ENCODE data around the gene SCAPER.

Gene SCAPER

GRCh38 chr15:76342382-76343201, 562.5 kb downstream of the SCAPER start:
- no peak overlapping the region for H3K4me3 ChIP-seq (ENCODE audit: low read depth, low read length)
- H3K4me2 ChIP-seq (ENCODE audit: low read length), result no peak overlapping the region
- no peak overlapping the region for H3K27ac ChIP-seq
- no peak overlapping the region for H3K9ac ChIP-seq
- no peaks in the 10 kb centered on the region for H3K4me1 ChIP-seq
- H2AFZ ChIP-seq, result no peak overlapping the region
- no peaks in the 10 kb centered on the region for H3K9me3 ChIP-seq (ENCODE audit: control insufficient read depth, low read length)
- H3K79me2 ChIP-seq, result no peaks in the 10 kb centered on the region
- TF ChIP-seq CTCF (IDR thresholded peaks at IDR 0.05), result no peak
- H3K27me3 ChIP-seq (ENCODE audit: control insufficient read depth, insufficient read depth, low read length), result peaks cover 24% of the 10 kb centered on the region
- no peaks in the 10 kb centered on the region for H3K36me3 ChIP-seq (ENCODE audit: control insufficient read depth, insufficient read depth, low read length)

DNA sequence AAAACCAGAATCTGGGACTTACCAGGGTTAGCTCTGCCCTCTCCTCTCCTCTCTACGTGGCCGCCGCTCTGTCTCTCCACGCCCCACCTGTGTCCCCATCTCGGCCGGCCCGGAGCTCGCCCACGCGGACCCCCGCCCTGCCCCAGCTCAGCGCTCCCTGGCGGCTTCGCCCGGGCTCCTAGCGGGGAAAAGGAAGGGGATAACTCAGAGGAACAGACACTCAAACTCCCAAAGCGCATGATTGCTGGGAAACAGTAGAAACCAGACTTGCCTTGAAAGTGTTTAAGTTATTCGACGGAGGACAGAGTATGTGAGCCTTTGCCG, 563.1 kb downstream of the SCAPER start:
- no peaks in the 10 kb centered on the region for H3K4me1 ChIP-seq
- no peak overlapping the region for H3K9ac ChIP-seq
- no peak overlapping the region for H3K4me2 ChIP-seq (ENCODE audit: low read length)
- no peak overlapping the region for H3K4me3 ChIP-seq (ENCODE audit: low read depth, low read length)
- no peak for TF ChIP-seq CTCF (IDR thresholded peaks at IDR 0.05)
- no peak overlapping the region for H2AFZ ChIP-seq
- H3K27me3 ChIP-seq (ENCODE audit: control insufficient read depth, insufficient read depth, low read length), result peaks cover 24% of the 10 kb centered on the region
- H3K27ac ChIP-seq, result no peak overlapping the region
- H3K36me3 ChIP-seq (ENCODE audit: control insufficient read depth, insufficient read depth, low read length), result no peaks in the 10 kb centered on the region
- no peaks in the 10 kb centered on the region for H3K9me3 ChIP-seq (ENCODE audit: control insufficient read depth, low read length)
- no peaks in the 10 kb centered on the region for H3K79me2 ChIP-seq

GRCh38 chr15:76341366-76342057, 563.6 kb downstream of the SCAPER start:
- H3K36me3 ChIP-seq (ENCODE audit: control insufficient read depth, insufficient read depth, low read length), result no peaks in the 10 kb centered on the region
- H3K27ac ChIP-seq, result no peak overlapping the region
- no peak overlapping the region for H2AFZ ChIP-seq
- no peaks in the 10 kb centered on the region for H3K9me3 ChIP-seq (ENCODE audit: control insufficient read depth, low read length)
- H3K4me1 ChIP-seq, result no peaks in the 10 kb centered on the region
- H3K4me3 ChIP-seq (ENCODE audit: low read depth, low read length), result no peak overlapping the region
- TF ChIP-seq CTCF (IDR thresholded peaks at IDR 0.05), result no peak
- no peak overlapping the region for H3K9ac ChIP-seq
- H3K4me2 ChIP-seq (ENCODE audit: low read length), result no peak overlapping the region
- peaks cover 24% of the 10 kb centered on the region for H3K27me3 ChIP-seq (ENCODE audit: control insufficient read depth, insufficient read depth, low read length)
- no peaks in the 10 kb centered on the region for H3K79me2 ChIP-seq

DNA sequence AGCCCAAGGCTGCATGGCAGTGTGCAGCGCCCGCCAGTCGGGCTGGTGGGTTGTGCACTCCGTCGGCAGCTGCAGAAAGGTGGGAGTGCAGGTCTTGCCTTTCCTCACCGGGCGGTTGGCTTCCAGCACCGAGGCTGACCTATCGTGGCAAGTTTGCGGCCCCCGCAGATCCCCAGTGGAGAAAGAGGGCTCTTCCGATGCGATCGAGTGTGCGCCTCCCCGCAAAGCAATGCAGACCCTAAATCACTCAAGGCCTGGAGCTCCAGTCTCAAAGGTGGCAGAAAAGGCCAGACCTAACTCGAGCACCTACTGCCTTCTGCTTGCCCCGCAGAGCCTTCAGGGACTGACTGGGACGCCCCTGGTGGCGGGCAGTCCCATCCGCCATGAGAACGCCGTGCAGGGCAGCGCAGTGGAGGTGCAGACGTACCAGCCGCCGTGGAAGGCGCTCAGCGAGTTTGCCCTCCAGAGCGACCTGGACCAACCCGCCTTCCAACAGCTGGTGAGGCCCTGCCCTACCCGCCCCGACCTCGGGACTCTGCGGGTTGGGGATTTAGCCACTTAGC, 564.3 kb downstream of the SCAPER start:
- no peak overlapping the region for H3K9ac ChIP-seq
- H3K36me3 ChIP-seq (ENCODE audit: control insufficient read depth, insufficient read depth, low read length), result no peaks in the 10 kb centered on the region
- H3K27ac ChIP-seq, result no peak overlapping the region
- no peak overlapping the region for H3K4me2 ChIP-seq (ENCODE audit: low read length)
- no peak overlapping the region for H3K4me3 ChIP-seq (ENCODE audit: low read depth, low read length)
- H3K27me3 ChIP-seq (ENCODE audit: control insufficient read depth, insufficient read depth, low read length), result peaks cover 18% of the 10 kb centered on the region
- H3K79me2 ChIP-seq, result no peaks in the 10 kb centered on the region
- H3K4me1 ChIP-seq, result no peaks in the 10 kb centered on the region
- H3K9me3 ChIP-seq (ENCODE audit: control insufficient read depth, low read length), result no peaks in the 10 kb centered on the region
- H2AFZ ChIP-seq, result no peak overlapping the region
- no peak for TF ChIP-seq CTCF (IDR thresholded peaks at IDR 0.05)
